GM19324 (cell line): Measurements from ENCODE around the gene TPD52L1.
A peak's percentile ranks its signal among the peaks of the same experiment; 100 is the strongest.

Source experiments
- ATAC-seq: cut with Tn5 transposase; IDR thresholded peaks from one replicate; pipeline ENCODE4 v1.9.1; 2021; ENCODE audit warnings: mild to moderate bottlenecking, moderate library complexity; ENCODE audit not compliant: unreplicated experiment, low FRiP score

Gene TPD52L1

GRCh38 chr6:125173341-125174095, 19.9 kb downstream of the TPD52L1 start:
- ATAC-seq: no peak

DNA sequence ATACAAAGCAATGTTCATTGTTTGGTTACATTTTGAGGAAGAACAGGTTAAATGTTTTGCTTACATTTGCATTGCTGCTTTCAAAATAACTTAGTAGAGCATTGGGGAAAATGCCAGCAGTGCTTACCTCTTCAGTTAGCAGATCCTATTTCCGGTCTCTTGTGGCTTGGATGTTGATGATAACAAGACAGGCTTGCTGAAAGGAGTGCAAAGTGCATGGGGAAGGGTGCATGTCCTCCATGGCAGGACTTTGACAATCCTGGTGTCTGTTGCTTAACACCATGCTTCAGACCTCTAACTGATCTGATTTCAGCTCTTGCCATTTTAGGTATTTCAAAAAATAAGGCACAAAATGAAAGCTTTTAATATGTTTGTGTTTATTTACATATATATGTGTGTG, 21.1 kb downstream of the TPD52L1 start:
- ATAC-seq: no peak

DNA sequence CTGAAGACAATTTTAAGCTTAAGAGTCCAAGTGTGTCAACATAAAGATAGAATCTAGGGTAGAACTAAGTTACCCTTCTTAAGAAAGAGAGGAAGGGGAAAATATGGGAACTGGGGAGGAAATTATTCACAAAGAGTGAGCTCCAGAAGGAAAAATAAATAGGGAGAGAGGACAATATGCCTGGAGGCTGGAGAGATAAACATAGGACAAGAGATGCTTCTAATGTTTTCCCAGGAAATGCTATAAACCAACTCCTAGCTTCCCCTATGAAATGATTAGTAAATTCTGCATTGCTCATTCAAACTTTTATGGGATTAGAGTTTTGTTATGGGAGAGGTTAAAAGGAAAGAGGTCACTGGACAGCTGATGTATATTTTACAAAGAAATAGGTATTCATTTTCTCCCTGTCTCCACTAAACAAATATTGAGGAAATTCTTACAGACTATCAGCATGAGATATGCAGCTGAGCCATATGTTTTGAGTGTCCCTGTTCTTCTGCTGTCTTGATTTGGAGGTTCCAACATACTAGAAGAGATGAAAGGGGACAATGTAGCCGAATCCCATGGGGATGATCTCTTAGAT, 22.0 kb downstream of the TPD52L1 start:
- no peak for ATAC-seq

DNA sequence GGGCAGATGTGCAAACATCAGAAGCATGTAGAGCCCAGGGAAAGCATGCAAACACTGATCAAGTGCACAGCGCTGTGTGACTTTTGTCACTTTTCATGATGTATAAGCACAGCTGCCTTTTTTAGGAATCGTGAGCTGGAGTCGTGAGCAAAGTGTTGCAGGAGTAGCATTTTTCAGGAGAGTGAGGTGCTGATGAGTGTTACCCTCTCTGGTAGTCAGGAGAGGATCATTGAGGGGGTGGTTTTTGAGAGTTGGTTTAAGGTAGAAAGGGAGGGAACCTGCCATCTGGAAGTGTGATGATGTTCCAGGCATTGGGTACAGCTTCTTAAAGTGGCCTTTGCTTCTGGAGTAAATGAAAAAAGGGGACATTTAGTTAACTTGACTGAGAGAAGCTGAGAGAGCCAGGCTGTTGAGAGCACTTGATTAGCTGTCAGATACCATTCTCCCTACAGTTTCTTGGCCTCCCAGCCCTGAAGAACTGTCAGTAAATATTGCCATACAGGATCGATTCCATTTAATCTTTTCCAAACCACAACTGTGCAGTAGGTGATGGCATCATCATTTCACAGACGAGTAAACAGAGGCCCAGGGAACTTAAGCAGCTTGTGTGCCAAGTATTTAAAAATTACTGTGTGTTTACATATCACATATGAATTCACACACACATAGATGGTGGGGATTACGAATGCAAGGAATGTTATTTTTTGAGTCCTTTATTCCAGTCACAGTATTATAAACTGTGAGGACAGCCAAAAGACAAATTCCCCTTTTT, 28.9 kb downstream of the TPD52L1 start:
- no peak for ATAC-seq

DNA sequence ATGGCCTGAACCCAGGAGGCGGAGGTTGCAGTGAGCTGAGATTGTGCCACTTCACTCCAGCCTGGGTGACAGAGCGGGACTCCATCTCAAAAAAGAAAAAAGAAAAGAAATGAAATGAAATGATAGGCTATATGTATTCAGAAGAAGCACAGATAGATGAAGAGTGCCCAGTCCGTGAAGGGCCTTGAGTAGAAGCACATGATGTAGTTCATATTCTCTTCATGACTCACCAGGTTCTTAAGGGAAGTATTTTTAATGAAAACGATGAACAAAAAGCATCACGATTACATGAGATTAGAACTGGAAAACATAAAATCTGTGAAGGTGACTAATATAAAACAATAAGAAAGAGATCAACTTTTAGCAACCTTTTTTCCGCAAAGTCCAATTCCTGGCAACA, 29.8 kb downstream of the TPD52L1 start:
- no peak for ATAC-seq

- ATAC-seq: no peak
Observed at GRCh38 chr6:125188037-125188436, 34.5 kb downstream of the TPD52L1 start.

GRCh38 chr6:125188594-125189203, 35.1 kb downstream of the TPD52L1 start:
- ATAC-seq: no peak

DNA sequence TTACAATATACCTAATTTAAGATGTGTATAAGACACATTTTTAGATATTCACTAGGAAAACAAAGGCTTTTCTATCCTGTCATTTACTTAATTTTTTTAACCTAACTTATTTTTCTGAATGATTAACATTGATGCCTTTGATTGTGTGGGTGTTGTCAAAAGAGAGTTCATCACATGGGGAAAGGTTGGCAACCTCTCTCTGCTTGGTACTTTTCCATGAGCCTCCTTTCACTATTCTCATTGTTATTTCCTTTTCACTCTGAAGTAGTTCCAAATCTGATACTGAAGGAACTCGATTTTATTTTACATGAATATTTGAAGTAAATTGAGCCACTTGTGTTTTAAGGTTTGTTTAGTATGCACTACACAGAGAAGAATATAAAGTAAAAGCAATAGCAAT, 35.9 kb downstream of the TPD52L1 start:
- no peak for ATAC-seq

DNA sequence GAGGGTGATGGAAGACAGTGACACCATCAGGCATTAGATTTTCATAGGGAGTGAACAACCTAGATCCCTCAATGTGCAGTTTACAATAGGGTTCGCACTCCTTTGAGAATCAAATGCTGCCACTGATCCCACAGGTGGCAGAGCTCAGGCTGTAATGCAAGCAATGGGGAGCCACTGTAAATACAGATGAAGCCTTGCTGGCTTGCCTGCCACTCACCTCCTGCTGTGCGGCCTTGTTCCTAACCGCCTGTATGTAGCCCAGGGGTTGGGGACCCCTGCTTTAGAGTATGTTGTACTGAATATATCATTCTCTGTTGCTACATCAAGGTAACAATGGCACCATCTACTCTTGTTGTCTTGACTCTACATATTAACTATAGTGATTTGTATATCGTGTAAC, 37.1 kb downstream of the TPD52L1 start:
- no peak for ATAC-seq

GRCh38 chr6:125191916-125192609, 38.5 kb downstream of the TPD52L1 start:
- ATAC-seq: peak; percentile 90

GRCh38 chr6:125192610-125192930, 39.0 kb downstream of the TPD52L1 start:
- ATAC-seq: no peak

- no peak for ATAC-seq
Observed at GRCh38 chr6:125193208-125193607, 39.6 kb downstream of the TPD52L1 start.

DNA sequence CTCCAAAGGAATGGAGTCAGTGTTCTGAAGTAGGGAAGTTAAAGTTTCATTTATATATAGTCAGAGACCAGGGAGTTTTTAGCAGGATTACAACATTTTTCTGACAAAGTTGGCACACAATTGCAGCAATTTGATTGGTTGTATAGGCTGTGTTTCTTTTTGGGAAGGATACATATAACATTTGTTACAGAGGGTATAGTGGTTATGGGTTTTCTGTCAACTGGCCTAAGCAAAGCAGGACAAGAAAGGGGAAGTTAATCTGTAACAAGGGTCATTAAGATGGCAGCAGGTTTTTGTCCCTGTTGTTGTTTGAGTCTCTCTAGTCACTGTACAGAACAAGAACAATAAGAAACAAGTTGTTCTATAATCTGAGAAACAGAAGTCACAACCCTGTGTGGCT, 41.4 kb downstream of the TPD52L1 start:
- no peak for ATAC-seq

DNA sequence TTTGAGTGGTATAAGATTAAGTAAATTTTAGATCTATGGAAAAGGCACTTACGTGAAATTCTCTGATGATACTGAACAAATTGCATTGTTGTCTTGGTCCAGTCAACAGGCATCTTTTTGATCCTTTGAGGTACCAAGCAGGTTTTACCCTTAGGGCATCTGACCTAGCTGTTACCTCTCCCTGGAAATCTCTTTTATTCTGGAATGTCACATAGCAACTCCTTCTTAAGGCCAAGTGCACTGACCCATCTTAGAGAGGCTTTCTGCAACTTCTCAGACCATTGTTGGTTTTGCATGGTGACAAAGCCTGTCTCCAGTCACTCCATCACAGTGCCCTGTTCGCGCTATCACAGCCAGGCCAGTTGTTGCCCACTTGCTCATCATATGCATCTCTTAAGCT, 42.0 kb downstream of the TPD52L1 start:
- ATAC-seq: no peak

GRCh38 chr6:125196613-125197012, 43.0 kb downstream of the TPD52L1 start:
- ATAC-seq: no peak

GRCh38 chr6:125197795-125198269, 44.3 kb downstream of the TPD52L1 start:
- ATAC-seq: no peak

DNA sequence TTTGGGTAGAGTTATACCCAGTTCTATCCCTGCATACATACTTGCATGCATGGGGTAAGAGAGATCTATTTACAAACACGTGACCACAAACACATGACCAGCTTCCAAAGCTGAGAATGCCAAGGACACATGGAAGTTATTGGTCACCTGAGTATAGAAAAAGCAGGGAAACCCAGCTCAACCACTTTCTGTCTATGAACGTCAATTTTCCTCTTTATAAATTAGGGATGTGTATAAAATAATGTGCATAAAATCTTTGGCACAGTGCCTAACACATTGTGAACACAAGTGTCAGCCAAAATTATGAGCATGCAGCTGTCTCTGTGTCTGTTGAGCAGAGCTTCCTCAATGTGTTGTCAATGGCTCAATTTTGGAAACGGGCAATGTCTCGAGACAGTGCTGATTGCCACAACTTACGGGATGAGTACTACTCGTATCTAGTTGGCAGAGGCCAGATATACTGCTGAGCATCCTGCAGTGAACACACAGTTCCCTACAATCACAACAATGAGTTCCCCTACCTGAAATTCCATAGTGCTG, 44.9 kb downstream of the TPD52L1 start:
- no peak for ATAC-seq

DNA sequence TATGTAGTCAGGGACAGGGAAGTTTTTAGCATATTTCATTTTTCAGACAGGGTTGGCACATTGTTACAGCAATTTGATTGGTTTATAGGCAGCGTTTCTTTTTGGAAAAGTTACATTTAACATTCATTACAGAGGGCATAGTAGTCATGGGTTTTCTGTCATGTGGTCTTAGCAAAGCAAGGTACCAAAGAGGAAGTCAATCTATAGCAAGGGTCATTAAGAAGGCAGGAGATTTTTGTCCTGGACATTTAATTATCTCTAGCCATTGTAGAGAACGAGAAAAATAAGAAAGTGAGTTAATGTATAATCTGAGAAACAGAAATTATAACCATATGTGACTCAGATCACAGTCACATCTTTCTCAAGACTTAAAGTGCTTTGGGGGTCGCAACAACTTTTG, 47.4 kb downstream of the TPD52L1 start:
- no peak for ATAC-seq

- no peak for ATAC-seq
Observed at GRCh38 chr6:125201961-125202729, 48.6 kb downstream of the TPD52L1 start.

DNA sequence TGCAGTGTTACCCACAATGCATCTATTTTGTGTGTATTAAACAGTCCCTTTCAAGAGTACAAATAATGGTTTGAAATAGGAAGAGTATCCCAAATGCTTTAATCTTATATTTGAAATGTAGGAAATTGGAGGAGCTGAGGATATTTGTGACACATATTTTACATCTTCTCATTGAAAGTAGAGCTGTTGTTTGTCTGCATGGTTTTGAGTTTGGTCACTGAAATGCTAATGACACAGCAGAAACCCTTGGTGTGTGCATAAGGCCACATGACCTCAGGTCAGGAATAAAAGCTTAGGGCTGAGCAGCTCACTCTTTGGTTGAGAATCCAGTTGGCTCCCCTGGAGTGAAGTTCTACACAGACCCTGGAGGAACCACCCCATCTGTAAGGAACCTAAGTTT, 49.8 kb downstream of the TPD52L1 start:
- ATAC-seq: no peak
